ENCODE results near the gene CHIT1.

- TF ChIP-seq CTCF (IDR thresholded peaks at IDR 0.05 in 4 of 5, conservative IDR thresholded peaks at IDR 0.05 in 1 of 5) (no peak), POLR2A (IDR thresholded peaks at IDR 0.05) (peak; percentile 64 to 84)
These were observed 48.8 kb upstream of the CHIT1 start for GRCh38 chr1:203278082-203278884.
